Caco-2 (cell line): ENCODE results near the gene NEB. TPM values are rescaled to one million over a fixed set of nuclear protein-coding genes. Genes with fewer than 3 reads are reported as not detected.

Experiments used
- BruUV-seq: library from RNA; stranded (reverse); fragments of 400-500 nt; replicated peaks from 2 replicates; lab custom pipeline; 2021; lab: Mats Ljungman, UMichigan
- CTCF ChIA-PET: fragments of 300-600 bp; sonication (Branson Sonifier 250); formaldehyde crosslinking; loops from one replicate; lab custom pipeline; 2022; ENCODE audit warnings: antibody characterized with exemption; lab: Charles Lee
- POLR2A ChIA-PET: fragments of 300-600 bp; sonication (Branson Sonifier 250); formaldehyde crosslinking; loops from one replicate; lab custom pipeline; 2022; ENCODE audit warnings: antibody characterized with exemption; lab: Charles Lee
- DNase-seq, 2 experiments: peaks; one replicate each; pipeline versions ENCODE4 v3.0.0 to v3.0.0-alpha.2; 2020 to 2022
- H3K27me3 ChIP-seq: replicated peaks from 2 replicates; pipeline ENCODE4 v1.6.0; 2011; ENCODE audit warnings: low read length; ENCODE audit not compliant: control insufficient read depth, insufficient read depth
- H3K36me3 ChIP-seq: 2 replicates; pipeline ENCODE4 v1.5.1; 2011; ENCODE audit warnings: low read length; ENCODE audit not compliant: control insufficient read depth, insufficient read depth
- H3K4me1 ChIP-seq: fragments of 250-450 bp; sonication (Bioruptor Pico); 2 replicates; pipeline ENCODE4 v1.5.1; 2020; ENCODE audit warnings: mild to moderate bottlenecking
- H3K4me3 ChIP-seq: 2 replicates; pipeline ENCODE4 v1.5.1; 2011; ENCODE audit warnings: low read depth, mild to moderate bottlenecking, control low read depth, low read length
- H3K9me3 ChIP-seq: fragments of 250-450 bp; sonication (Bioruptor Pico); 2 replicates; pipeline ENCODE4 v1.5.1; 2020; ENCODE audit warnings: mild to moderate bottlenecking, moderate library complexity
- H3K27ac Mint-ChIP-seq: one replicate; pipeline ENCODE4 v1.8.0; 2022; ENCODE audit warnings: mixed read lengths; ENCODE audit not compliant: unreplicated experiment
- H3K27me3 Mint-ChIP-seq: one replicate; pipeline ENCODE4 v1.8.0; 2022; ENCODE audit warnings: mixed read lengths; ENCODE audit not compliant: insufficient read depth, unreplicated experiment
- H3K36me3 Mint-ChIP-seq: one replicate; pipeline ENCODE4 v1.8.0; 2022; ENCODE audit warnings: mild to moderate bottlenecking, mixed read lengths; ENCODE audit not compliant: insufficient read depth, unreplicated experiment
- H3K4me1 Mint-ChIP-seq: one replicate; pipeline ENCODE4 v1.8.0; 2022; ENCODE audit warnings: low read depth, mixed read lengths; ENCODE audit not compliant: unreplicated experiment
- H3K4me3 Mint-ChIP-seq: one replicate; pipeline ENCODE4 v1.8.0; 2022; ENCODE audit warnings: mild to moderate bottlenecking, moderate library complexity, mixed read lengths; ENCODE audit not compliant: unreplicated experiment
- H3K9me3 Mint-ChIP-seq: one replicate; pipeline ENCODE4 v1.8.0; 2022; ENCODE audit warnings: mixed read lengths; ENCODE audit not compliant: unreplicated experiment
- CTCF ChIP-seq, 2 experiments: fragments of 200-600 bp in 1 of 2; IDR thresholded peaks; 1 replicate in 1 of 2; 2 replicates in 1 of 2; pipeline versions ENCODE4 v1.5.1 to v1.8.0; 2011 to 2022; ENCODE audit warnings: antibody characterized with exemption in 1 of 2, control low read depth in 1 of 2, inconsistent platforms in 1 of 2, low read depth in 1 of 2, low read length in 1 of 2, mild to moderate bottlenecking in 1 of 2, moderate library complexity in 1 of 2; ENCODE audit not compliant: insufficient read depth in 1 of 2, severe bottlenecking in 1 of 2, unreplicated experiment in 1 of 2
- intact Hi-C: fragments of 100-400 bp; cut with micrococcal nuclease; formaldehyde crosslinking; loops from one replicate; pipeline ENCODE4 v1.10.0; 2022; ENCODE audit not compliant: unreplicated experiment
- total RNA-seq: library from RNA; stranded (reverse); gene quantifications from 2 replicates; pipeline ENCODE4 v1.2.3, GENCODE V29; 2022

The NEB gene
- total RNA-seq, 1 experiment from 2014 or later = 14.7 TPM

GRCh38 chr2:151472966-151473365 lies 261.3 kb downstream of the NEB start:
- H3K4me3 Mint-ChIP-seq = no peak overlapping the region
- Histone ChIP-seq H3K4me3 (no peak overlapping the region), H3K9me3 (no peaks in the 10 kb centered on the region), H3K27me3 (no peaks in the 10 kb centered on the region), H3K36me3 (no peaks in the 10 kb centered on the region; the same call in 1 of the 2 replicates), H3K4me1 (no peaks in the 10 kb centered on the region)
- no peaks in the 10 kb centered on the region for H3K9me3 Mint-ChIP-seq
- no peaks in the 10 kb centered on the region for H3K27me3 Mint-ChIP-seq
- POLR2A ChIA-PET = no interaction called here
- intact Hi-C loops = loop anchor here (10.0 kb wide), 1 partner anchor 552 kb away; no protein-coding TSS in a partner anchor
- H3K4me1 Mint-ChIP-seq = no peaks in the 10 kb centered on the region
- no peak overlapping the region for H3K27ac Mint-ChIP-seq
- TF ChIP-seq CTCF (IDR thresholded peaks at IDR 0.05; ENCODE audit: insufficient read depth in 1 of 2, low read depth in 1 of 2, low read length in 1 of 2, severe bottlenecking in 1 of 2, unreplicated experiment in 1 of 2) = no peak
- DNase-seq = no peak
- H3K36me3 Mint-ChIP-seq = peaks cover 86% of the 10 kb centered on the region
- no TSS peak for BruUV-seq
- CTCF ChIA-PET = no interaction called here

GRCh38 chr2:151470556-151470955 lies 263.7 kb downstream of the NEB start:
- H3K4me1 ChIP-seq = no peaks in the 10 kb centered on the region
- no peak overlapping the region for H3K27ac Mint-ChIP-seq
- intact Hi-C loops = loop anchor here (10.0 kb wide), 1 partner anchor 554 kb away; no protein-coding TSS in a partner anchor
- H3K4me3 ChIP-seq = no peak overlapping the region
- no TSS peak for BruUV-seq
- ChIA-PET POLR2A (no interaction called here), CTCF (no interaction called here)
- H3K36me3 ChIP-seq = peaks cover 3% of the 10 kb centered on the region
- TF ChIP-seq CTCF (IDR thresholded peaks at IDR 0.05; ENCODE audit: insufficient read depth in 1 of 2, low read depth in 1 of 2, low read length in 1 of 2, severe bottlenecking in 1 of 2, unreplicated experiment in 1 of 2) = no peak
- DNase-seq = no peak
- no peaks in the 10 kb centered on the region for H3K27me3 Mint-ChIP-seq
- H3K36me3 Mint-ChIP-seq = peaks cover 87% of the 10 kb centered on the region
- H3K4me3 Mint-ChIP-seq = no peak overlapping the region
- no peaks in the 10 kb centered on the region for H3K4me1 Mint-ChIP-seq
- H3K27me3 ChIP-seq = no peaks in the 10 kb centered on the region
- no peaks in the 10 kb centered on the region for H3K9me3 ChIP-seq
- H3K9me3 Mint-ChIP-seq = no peaks in the 10 kb centered on the region

DNA sequence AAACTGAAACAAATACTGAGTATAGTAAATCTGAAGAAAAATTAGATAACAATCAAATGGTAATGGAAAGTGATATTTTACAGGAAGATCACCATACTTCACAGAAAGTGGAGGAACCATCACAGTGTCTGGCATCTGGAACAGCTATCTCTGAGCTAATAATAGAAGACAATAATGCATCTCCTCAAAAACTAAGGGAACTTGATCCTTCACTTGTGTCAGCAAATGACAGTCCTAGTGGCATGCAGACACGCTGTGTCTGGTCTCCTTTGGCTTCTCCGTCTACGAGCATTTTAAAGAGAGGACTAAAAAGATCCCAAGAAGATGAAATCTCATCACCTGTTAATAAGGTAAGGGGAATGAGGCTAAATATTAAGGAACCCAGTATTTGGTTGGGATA lies 268.5 kb downstream of the NEB start:
- H3K27ac Mint-ChIP-seq = no peak overlapping the region
- H3K9me3 ChIP-seq = no peaks in the 10 kb centered on the region
- intact Hi-C loops = no loop called here
- ChIA-PET POLR2A (no interaction called here), CTCF (no interaction called here)
- peaks cover 3% of the 10 kb centered on the region for H3K36me3 ChIP-seq
- H3K36me3 Mint-ChIP-seq = peaks cover 95% of the 10 kb centered on the region
- no TSS peak for BruUV-seq
- no peaks in the 10 kb centered on the region for H3K4me1 Mint-ChIP-seq
- no peak for TF ChIP-seq CTCF (IDR thresholded peaks at IDR 0.05; ENCODE audit: insufficient read depth in 1 of 2, low read depth in 1 of 2, low read length in 1 of 2, severe bottlenecking in 1 of 2, unreplicated experiment in 1 of 2)
- H3K27me3 Mint-ChIP-seq = no peaks in the 10 kb centered on the region
- H3K4me1 ChIP-seq = no peaks in the 10 kb centered on the region
- no peaks in the 10 kb centered on the region for H3K9me3 Mint-ChIP-seq
- H3K4me3 Mint-ChIP-seq = no peak overlapping the region
- no peak for DNase-seq
- no peak overlapping the region for H3K4me3 ChIP-seq
- H3K27me3 ChIP-seq = no peaks in the 10 kb centered on the region
